Measurements from ENCODE around the gene KLHDC4.
"Not testable (repeated sequence)": the region's sequence is repeated elsewhere in the genome, so short reads cannot be mapped to it uniquely, and the experiment has no call there.

Gene KLHDC4

GRCh38 chr16:87696726-87697125 is 69.1 kb downstream of the KLHDC4 start:
- no peak for DNase-seq

GRCh38 chr16:87695534-87695933 is 70.3 kb downstream of the KLHDC4 start:
- no peak for DNase-seq

GRCh38 chr16:87694441-87695125 is 71.2 kb downstream of the KLHDC4 start:
- DNase-seq, result no peak

GRCh38 chr16:87693827-87694226 is 72.0 kb downstream of the KLHDC4 start:
- DNase-seq, result no peak

- no peak for DNase-seq
Observed at GRCh38 chr16:87692756-87693155, 73.0 kb downstream of the KLHDC4 start.

GRCh38 chr16:87692176-87692575 is 73.6 kb downstream of the KLHDC4 start:
- DNase-seq, result no peak

- DNase-seq, result no peak
Observed at GRCh38 chr16:87691686-87692079, 74.1 kb downstream of the KLHDC4 start.

- DNase-seq, result no peak
Observed at GRCh38 chr16:87690911-87691685, 74.7 kb downstream of the KLHDC4 start.

- DNase-seq, result no peak
Observed at GRCh38 chr16:87689956-87690465, 75.8 kb downstream of the KLHDC4 start.

GRCh38 chr16:87688876-87689815 is 76.6 kb downstream of the KLHDC4 start:
- no peak for DNase-seq

- no peak for DNase-seq
Observed at GRCh38 chr16:87687998-87688529, 77.7 kb downstream of the KLHDC4 start.

GRCh38 chr16:87687126-87687910 is 78.5 kb downstream of the KLHDC4 start:
- no peak for DNase-seq

GRCh38 chr16:87686697-87687096 is 79.1 kb downstream of the KLHDC4 start:
- no peak for DNase-seq

- DNase-seq, result no peak
Observed at GRCh38 chr16:87685766-87686165, 80.0 kb downstream of the KLHDC4 start.

- DNase-seq, result no peak
Observed at GRCh38 chr16:87685405-87685755, 80.4 kb downstream of the KLHDC4 start.

GRCh38 chr16:87684711-87685404 is 80.9 kb downstream of the KLHDC4 start:
- no peak for DNase-seq

- no peak for DNase-seq
Observed at GRCh38 chr16:87684106-87684677, 81.6 kb downstream of the KLHDC4 start.

- DNase-seq, result no peak
Observed at GRCh38 chr16:87682852-87683399, 82.9 kb downstream of the KLHDC4 start.

- DNase-seq, result no peak
Observed at GRCh38 chr16:87681981-87682570, 83.7 kb downstream of the KLHDC4 start.

GRCh38 chr16:87681051-87681602 is 84.7 kb downstream of the KLHDC4 start:
- DNase-seq, result not testable (repeated sequence)
